Measurements from ENCODE around the gene SCD5. TPM values are rescaled to one million over a fixed set of nuclear protein-coding genes. Genes with fewer than 3 reads are reported as not detected.

The SCD5 gene
- total RNA-seq, 1 donor from 2014 or later = 14.6 TPM

DNA sequence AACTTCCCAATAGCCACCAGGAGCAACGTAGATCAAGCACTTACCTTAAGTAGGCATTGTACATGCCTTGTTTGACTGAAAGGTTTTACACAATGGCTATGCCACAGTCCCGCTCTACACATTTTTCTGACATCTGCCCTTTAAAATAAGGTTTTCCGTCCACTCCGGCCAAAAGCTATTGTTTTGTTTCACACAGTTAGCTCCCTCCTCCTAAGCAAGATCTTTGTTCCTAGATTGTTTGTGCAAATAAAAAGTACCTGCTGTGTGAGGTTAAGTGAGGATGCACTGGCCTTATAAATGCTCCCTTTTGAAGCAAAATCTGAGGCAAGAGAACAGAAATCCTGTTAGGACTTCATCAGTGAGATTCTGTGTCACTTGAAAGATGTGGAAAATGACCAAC, 11.8 kb downstream of the SCD5 start:
- no peak overlapping the region for H3K27ac Mint-ChIP-seq
- no peak overlapping the region for H3K4me3 Mint-ChIP-seq (ENCODE audit: low read depth)
- no peaks in the 10 kb centered on the region for H3K36me3 Mint-ChIP-seq (ENCODE audit: insufficient read depth)
- H3K4me1 Mint-ChIP-seq (ENCODE audit: low read depth) = peaks cover 21% of the 10 kb centered on the region
- H3K27me3 Mint-ChIP-seq = peaks cover 13% of the 10 kb centered on the region
- H3K9me3 Mint-ChIP-seq (ENCODE audit: low read depth) = no peaks in the 10 kb centered on the region
- no peak for DNase-seq (ENCODE audit: low spot score, unreplicated experiment)
- TF ChIP-seq CTCF (IDR thresholded peaks at IDR 0.05; ENCODE audit: unreplicated experiment) = no peak

DNA sequence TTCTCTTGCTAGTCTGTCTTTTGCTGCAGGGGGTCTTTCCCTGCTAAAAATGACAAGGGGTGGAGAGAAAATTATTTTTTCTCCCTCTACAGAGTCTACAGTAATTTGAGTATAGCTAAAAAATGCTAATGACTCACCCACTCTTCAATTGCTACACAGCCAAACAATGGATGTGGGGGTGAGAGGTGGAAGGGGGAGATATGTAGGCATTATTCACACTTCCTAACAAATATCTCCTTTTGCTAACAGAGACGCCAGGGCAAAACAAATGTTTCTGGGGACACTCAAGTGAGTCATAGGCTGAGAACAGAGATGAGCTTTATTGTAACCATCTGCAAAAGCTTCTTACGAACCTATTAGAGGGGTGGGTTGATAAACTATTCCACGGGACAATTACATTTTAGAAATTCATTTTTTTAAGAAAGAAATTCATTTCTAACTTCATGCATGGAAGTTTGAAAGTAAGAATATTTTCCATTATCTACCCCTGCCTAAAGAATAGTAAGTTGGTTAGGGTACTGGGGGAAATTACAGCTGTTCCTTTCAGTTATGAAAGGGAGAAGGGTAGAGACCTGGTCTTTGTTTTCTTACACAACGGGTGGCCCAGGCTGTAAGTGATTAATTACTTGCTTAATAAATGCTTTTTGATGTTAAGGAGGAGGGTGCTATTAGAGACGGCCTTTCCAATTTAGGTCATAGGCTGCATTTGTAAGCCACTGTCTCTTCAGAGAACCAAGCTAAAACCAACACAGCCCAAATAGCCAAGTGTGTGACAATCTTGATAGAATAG, 12.8 kb downstream of the SCD5 start:
- no peak for DNase-seq (ENCODE audit: low spot score, unreplicated experiment)
- Mint-ChIP-seq H3K27ac (peak overlapping the region; percentile 37), H3K9me3 (ENCODE audit: low read depth) (no peaks in the 10 kb centered on the region), H3K4me3 (ENCODE audit: low read depth) (no peak overlapping the region), H3K27me3 (peaks cover 10% of the 10 kb centered on the region), H3K36me3 (ENCODE audit: insufficient read depth) (no peaks in the 10 kb centered on the region), H3K4me1 (ENCODE audit: low read depth) (peaks cover 19% of the 10 kb centered on the region)
- TF ChIP-seq CTCF (IDR thresholded peaks at IDR 0.05; ENCODE audit: unreplicated experiment) = no peak

GRCh38 chr4:82784681-82785610, 13.7 kb downstream of the SCD5 start:
- no peak for TF ChIP-seq CTCF (IDR thresholded peaks at IDR 0.05; ENCODE audit: unreplicated experiment)
- Mint-ChIP-seq H3K27me3 (peaks cover 6% of the 10 kb centered on the region), H3K9me3 (ENCODE audit: low read depth) (no peaks in the 10 kb centered on the region), H3K27ac (peak overlapping the region; percentile 37), H3K4me1 (ENCODE audit: low read depth) (peaks cover 24% of the 10 kb centered on the region), H3K4me3 (ENCODE audit: low read depth) (no peak overlapping the region), H3K36me3 (ENCODE audit: insufficient read depth) (no peaks in the 10 kb centered on the region)
- DNase-seq (ENCODE audit: low spot score, unreplicated experiment) = no peak

DNA sequence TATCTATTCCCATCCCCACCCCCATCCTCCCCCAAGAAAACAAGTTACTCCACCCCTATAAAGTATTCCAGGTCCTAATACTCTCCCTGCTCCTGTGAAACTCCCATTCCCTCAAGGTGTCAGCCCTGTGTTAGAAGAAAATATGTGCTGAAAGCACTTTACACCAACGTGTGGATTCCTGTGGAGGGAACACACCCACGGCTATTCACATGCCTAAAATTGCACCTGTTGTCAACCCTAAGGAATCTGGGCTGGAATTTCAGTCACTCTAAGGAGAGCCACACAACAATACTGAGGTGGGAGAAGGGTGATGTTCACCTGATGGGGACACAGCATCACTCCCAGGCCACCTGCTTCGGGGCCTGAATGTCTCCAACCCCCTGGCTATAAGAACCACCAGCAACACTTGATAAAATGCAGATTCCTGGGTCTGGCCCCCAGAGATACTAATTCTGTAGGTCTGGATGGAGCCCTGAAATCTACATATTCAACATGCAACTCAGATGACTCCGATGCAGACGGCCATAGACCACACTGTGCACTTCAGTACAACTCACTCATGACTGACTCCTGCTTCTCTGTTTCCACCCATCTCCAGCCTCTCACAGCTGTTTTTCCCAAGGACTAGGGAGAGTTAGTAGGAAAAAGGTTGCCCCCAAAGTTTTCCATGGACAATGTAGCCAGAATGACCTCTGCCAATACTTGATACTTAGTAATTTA, 15.8 kb downstream of the SCD5 start:
- no peak for DNase-seq (ENCODE audit: low spot score, unreplicated experiment)
- Mint-ChIP-seq H3K27me3 (no peaks in the 10 kb centered on the region), H3K36me3 (ENCODE audit: insufficient read depth) (no peaks in the 10 kb centered on the region), H3K27ac (no peak overlapping the region), H3K4me3 (ENCODE audit: low read depth) (no peak overlapping the region), H3K9me3 (ENCODE audit: low read depth) (peaks cover 2% of the 10 kb centered on the region), H3K4me1 (ENCODE audit: low read depth) (peaks cover 24% of the 10 kb centered on the region)
- no peak for TF ChIP-seq CTCF (IDR thresholded peaks at IDR 0.05; ENCODE audit: unreplicated experiment)

DNA sequence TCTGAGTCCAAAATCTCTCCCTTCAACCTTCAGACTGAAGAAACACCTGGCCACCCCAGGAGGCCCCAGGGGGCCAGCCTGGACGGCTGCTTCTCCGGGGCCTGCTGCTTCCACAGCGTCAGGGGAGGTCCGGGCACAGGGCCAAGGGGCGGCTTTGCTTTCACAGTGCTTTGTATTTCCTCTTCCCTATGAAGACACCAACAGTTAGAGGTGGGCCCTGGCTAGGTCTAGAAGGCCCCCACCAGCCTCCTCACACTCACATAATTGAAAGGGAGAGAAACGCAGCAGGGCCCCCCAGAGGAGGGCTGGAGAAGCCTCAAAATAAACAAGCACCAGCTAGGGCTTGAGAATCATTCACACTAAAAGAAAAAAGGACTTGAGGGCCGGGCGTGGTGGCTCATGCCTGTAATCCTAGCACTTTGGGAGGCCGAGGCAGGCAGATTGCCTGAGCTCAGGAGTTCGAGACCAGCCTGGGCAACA, 17.8 kb downstream of the SCD5 start:
- no peak for DNase-seq (ENCODE audit: low spot score, unreplicated experiment)
- TF ChIP-seq CTCF (IDR thresholded peaks at IDR 0.05; ENCODE audit: unreplicated experiment) = peak; percentile 15
- Mint-ChIP-seq H3K4me3 (ENCODE audit: low read depth) (no peak overlapping the region), H3K27me3 (no peaks in the 10 kb centered on the region), H3K36me3 (ENCODE audit: insufficient read depth) (no peaks in the 10 kb centered on the region), H3K9me3 (ENCODE audit: low read depth) (peaks cover 3% of the 10 kb centered on the region), H3K4me1 (ENCODE audit: low read depth) (peaks cover 23% of the 10 kb centered on the region), H3K27ac (peak overlapping the region; percentile 20)
